WTC11 (cell line): ENCODE data around the gene SAMD5.
A peak's percentile ranks its signal among the peaks of the same experiment; 100 is the strongest.

ENCODE experiments used
- CTCF ChIP-seq: fragments of 200-600 bp; IDR thresholded peaks from 2 replicates; pipeline ENCODE4 v1.8.0; 2022; ENCODE audit warnings: antibody characterized with exemption
- ZNF423 ChIP-seq: fragments of 250-450 bp; sonication (Bioruptor Pico); IDR thresholded peaks from 2 replicates; pipeline ENCODE4 v2.1.2; 2022; ENCODE audit warnings: mild to moderate bottlenecking, moderate library complexity
- TF ChIP-seq, protein P1 (sequence below): sonication (generic); formaldehyde crosslinking; IDR thresholded peaks from 2 replicates; pipeline ENCODE4 v1.8.1; 2022; ENCODE audit warnings: low read depth, missing genetic modification reagents, borderline replicate concordance
- TF ChIP-seq, protein P2 (sequence below): sonication (generic); formaldehyde crosslinking; IDR thresholded peaks from 2 replicates; pipeline ENCODE4 v1.8.1; 2022; ENCODE audit warnings: mild to moderate bottlenecking, missing genetic modification reagents, moderate library complexity, borderline replicate concordance

- TF ChIP-seq CTCF (peak; percentile 44), ZNF423 (no peak)
- TF ChIP-seq, protein P1, sequence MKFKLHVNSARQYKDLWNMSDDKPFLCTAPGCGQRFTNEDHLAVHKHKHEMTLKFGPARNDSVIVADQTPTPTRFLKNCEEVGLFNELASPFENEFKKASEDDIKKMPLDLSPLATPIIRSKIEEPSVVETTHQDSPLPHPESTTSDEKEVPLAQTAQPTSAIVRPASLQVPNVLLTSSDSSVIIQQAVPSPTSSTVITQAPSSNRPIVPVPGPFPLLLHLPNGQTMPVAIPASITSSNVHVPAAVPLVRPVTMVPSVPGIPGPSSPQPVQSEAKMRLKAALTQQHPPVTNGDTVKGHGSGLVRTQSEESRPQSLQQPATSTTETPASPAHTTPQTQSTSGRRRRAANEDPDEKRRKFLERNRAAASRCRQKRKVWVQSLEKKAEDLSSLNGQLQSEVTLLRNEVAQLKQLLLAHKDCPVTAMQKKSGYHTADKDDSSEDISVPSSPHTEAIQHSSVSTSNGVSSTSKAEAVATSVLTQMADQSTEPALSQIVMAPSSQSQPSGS (CRISPR knock-in tag), result no peak
- TF ChIP-seq, protein P2, sequence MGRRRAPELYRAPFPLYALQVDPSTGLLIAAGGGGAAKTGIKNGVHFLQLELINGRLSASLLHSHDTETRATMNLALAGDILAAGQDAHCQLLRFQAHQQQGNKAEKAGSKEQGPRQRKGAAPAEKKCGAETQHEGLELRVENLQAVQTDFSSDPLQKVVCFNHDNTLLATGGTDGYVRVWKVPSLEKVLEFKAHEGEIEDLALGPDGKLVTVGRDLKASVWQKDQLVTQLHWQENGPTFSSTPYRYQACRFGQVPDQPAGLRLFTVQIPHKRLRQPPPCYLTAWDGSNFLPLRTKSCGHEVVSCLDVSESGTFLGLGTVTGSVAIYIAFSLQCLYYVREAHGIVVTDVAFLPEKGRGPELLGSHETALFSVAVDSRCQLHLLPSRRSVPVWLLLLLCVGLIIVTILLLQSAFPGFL (CRISPR knock-in tag), result no peak
Measured at GRCh38 chr6:147506704-147507114, 1.8 kb upstream of the SAMD5 start.
